ENCODE measurements around the gene PACS2. TPM values are rescaled to one million over a fixed set of nuclear protein-coding genes. Genes with fewer than 3 reads are reported as not detected.
A peak's percentile ranks its signal among the peaks of the same experiment; 100 is the strongest.

Gene PACS2
- total and polyA plus RNA-seq, 2 donors (not counting 3 experiments of a cell fraction or from before 2014, with no cell fraction given), result 52.7 to 86.3 TPM

- H3K4me1 ChIP-seq (ENCODE audit: control insufficient read depth, extremely low read depth, insufficient read depth, low read length), result peaks cover 12% of the 10 kb centered on the region
- H3K79me2 ChIP-seq (ENCODE audit: control insufficient read depth, insufficient read depth, low read length), result peaks cover 5% of the 10 kb centered on the region
- H3K9me3 ChIP-seq (replicated peaks; ENCODE audit: control insufficient read depth, insufficient read depth, low read length), result no peaks in the 10 kb centered on the region
- H3K27me3 ChIP-seq (ENCODE audit: control insufficient read depth in 2 of 2, insufficient read depth in 2 of 2, low read length in 2 of 2), result no peaks in the 10 kb centered on the region
- no peaks in the 10 kb centered on the region for H3K36me3 ChIP-seq (ENCODE audit: control insufficient read depth in 2 of 2, extremely low read depth in 1 of 2, insufficient read depth in 2 of 2, low read length in 2 of 2)
- FAIRE-seq (peak; percentile 94), DNase-seq (ENCODE audit: low read depth, low spot score) (peak; percentile 37)
- no peaks in the 10 kb centered on the region for H3K9me1 ChIP-seq (replicated peaks; ENCODE audit: control insufficient read depth, extremely low read depth, insufficient read depth, low read length)
- H4K20me1 ChIP-seq (replicated peaks; ENCODE audit: control insufficient read depth, extremely low read depth, insufficient read depth, low read length), result no peaks in the 10 kb centered on the region
- intact Hi-C loops (cut with micrococcal nuclease) (no loop called here), dilution Hi-C loops (cut with MboI; ENCODE audit: extremely low pct_ligation_motif_present, low sequenced_read_pairs) (no loop called here)
- H2AFZ ChIP-seq (ENCODE audit: low read depth, low read length), result no peak overlapping the region
- ChIA-PET CTCF (interaction anchor here (0.8 to 1.1 kb wide), 2 partner anchors 14 to 152 kb away, joined by 3 read pairs; no protein-coding TSS in a partner anchor), POLR2A (no interaction called here)
- no peak overlapping the region for H3K4me3 ChIP-seq (replicated peaks in 1 of 3; ENCODE audit: insufficient read depth in 1 of 3, low read depth in 1 of 3, low read length in 3 of 3)
- no peak overlapping the region for H3K27ac ChIP-seq (ENCODE audit: insufficient read depth, low read depth, low read length)
- peak overlapping the region; percentile 19 for H3K4me2 ChIP-seq (ENCODE audit: insufficient read depth, low read length)
- no TSS peak for BruUV-seq (replicated peaks)
- no peak overlapping the region for H3K9ac ChIP-seq (replicated peaks; ENCODE audit: extremely low read depth, insufficient read depth, low read length)
- TF ChIP-seq POLR2A (IDR thresholded peaks at IDR 0.05; ENCODE audit: low read depth, low read length) (no peak), GATA2 (IDR thresholded peaks at IDR 0.05; ENCODE audit: insufficient read depth, insufficient read length, low read depth, low read length) (no peak), POLR2AphosphoS5 (IDR thresholded peaks at IDR 0.05; ENCODE audit: insufficient read depth, low read depth, low read length) (peak; percentile 29), FOS (IDR thresholded peaks at IDR 0.05; ENCODE audit: borderline replicate concordance, insufficient read depth, low read length) (no peak), MYC (IDR thresholded peaks at IDR 0.05; ENCODE audit: low read depth, low read length) (peak; percentile 51)
- TF ChIP-seq, protein P1, sequence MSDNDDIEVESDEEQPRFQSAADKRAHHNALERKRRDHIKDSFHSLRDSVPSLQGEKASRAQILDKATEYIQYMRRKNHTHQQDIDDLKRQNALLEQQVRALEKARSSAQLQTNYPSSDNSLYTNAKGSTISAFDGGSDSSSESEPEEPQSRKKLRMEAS (IDR thresholded peaks at IDR 0.05; ENCODE audit: insufficient read depth, insufficient read length), result no peak
- TF ChIP-seq, protein P2, sequence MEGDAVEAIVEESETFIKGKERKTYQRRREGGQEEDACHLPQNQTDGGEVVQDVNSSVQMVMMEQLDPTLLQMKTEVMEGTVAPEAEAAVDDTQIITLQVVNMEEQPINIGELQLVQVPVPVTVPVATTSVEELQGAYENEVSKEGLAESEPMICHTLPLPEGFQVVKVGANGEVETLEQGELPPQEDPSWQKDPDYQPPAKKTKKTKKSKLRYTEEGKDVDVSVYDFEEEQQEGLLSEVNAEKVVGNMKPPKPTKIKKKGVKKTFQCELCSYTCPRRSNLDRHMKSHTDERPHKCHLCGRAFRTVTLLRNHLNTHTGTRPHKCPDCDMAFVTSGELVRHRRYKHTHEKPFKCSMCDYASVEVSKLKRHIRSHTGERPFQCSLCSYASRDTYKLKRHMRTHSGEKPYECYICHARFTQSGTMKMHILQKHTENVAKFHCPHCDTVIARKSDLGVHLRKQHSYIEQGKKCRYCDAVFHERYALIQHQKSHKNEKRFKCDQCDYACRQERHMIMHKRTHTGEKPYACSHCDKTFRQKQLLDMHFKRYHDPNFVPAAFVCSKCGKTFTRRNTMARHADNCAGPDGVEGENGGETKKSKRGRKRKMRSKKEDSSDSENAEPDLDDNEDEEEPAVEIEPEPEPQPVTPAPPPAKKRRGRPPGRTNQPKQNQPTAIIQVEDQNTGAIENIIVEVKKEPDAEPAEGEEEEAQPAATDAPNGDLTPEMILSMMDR (IDR thresholded peaks at IDR 0.05; ENCODE audit: extremely low read depth in 1 of 2, insufficient read depth in 1 of 2, low read depth in 1 of 2, low read length in 2 of 2), result no peak
These were observed 23.6 kb downstream of the PACS2 start for GRCh38 chr14:105337966-105338741.
